ENCODE data around the gene OR4C11.

OR4C11 gene

GRCh38 chr11:55607545-55607944, at the start of gene OR4C11:
TSS of gene OR4C11 (minus strand) at chr11:55607645. CDS start at chr11:55604373, 3,272 bp downstream.
- DNase-seq = no peak

GRCh38 chr11:55655096-55655495, 47.7 kb upstream of the OR4C11 start:
- DNase-seq = no peak

GRCh38 chr11:55652560-55652959, 45.1 kb upstream of the OR4C11 start:
- no peak for DNase-seq

- no peak for DNase-seq
Observed at GRCh38 chr11:55648027-55648426, 40.6 kb upstream of the OR4C11 start, which contains the start of gene OR4S2. TSS of gene OR4S2 (plus strand) at chr11:55648327. CDS start at chr11:55650904, 2,577 bp downstream.

GRCh38 chr11:55634813-55635212, 27.4 kb upstream of the OR4C11 start, which contains the start of gene OR4P4:
TSS of gene OR4P4 (plus strand) at chr11:55635113.
- no peak for DNase-seq

- DNase-seq = no peak
Observed at GRCh38 chr11:55624531-55624930, 17.1 kb upstream of the OR4C11 start.

GRCh38 chr11:55572548-55572947, 34.9 kb downstream of the OR4C11 start:
- DNase-seq = no peak

GRCh38 chr11:55571828-55572227, 35.6 kb downstream of the OR4C11 start, which contains the start of gene OR4C16:
TSS of gene OR4C16 (plus strand) at chr11:55572128. CDS start at chr11:55572128, 0 bp downstream.
- DNase-seq = no peak

- DNase-seq = no peak
Observed at GRCh38 chr11:55554169-55554568, 53.3 kb downstream of the OR4C11 start, which contains the start of gene OR4C15. TSS of gene OR4C15 (plus strand) at chr11:55554469. CDS start at chr11:55554469, 0 bp downstream.

All from NCI-H187 (cell line).